Measurements from ENCODE around the gene COQ8A. TPM values are rescaled to one million over a fixed set of nuclear protein-coding genes. Genes with fewer than 3 reads are reported as not detected.

The COQ8A gene
- total RNA-seq, 1 donor, result 14.1 TPM

- H3K4me2 ChIP-seq (ENCODE audit: insufficient read depth, low read length), result no peak overlapping the region
- no peaks in the 10 kb centered on the region for H3K9me3 ChIP-seq (ENCODE audit: low read depth, low read length)
Measured at GRCh38 chr1:226989085-226989920, 49.2 kb downstream of the COQ8A start.

DNA sequence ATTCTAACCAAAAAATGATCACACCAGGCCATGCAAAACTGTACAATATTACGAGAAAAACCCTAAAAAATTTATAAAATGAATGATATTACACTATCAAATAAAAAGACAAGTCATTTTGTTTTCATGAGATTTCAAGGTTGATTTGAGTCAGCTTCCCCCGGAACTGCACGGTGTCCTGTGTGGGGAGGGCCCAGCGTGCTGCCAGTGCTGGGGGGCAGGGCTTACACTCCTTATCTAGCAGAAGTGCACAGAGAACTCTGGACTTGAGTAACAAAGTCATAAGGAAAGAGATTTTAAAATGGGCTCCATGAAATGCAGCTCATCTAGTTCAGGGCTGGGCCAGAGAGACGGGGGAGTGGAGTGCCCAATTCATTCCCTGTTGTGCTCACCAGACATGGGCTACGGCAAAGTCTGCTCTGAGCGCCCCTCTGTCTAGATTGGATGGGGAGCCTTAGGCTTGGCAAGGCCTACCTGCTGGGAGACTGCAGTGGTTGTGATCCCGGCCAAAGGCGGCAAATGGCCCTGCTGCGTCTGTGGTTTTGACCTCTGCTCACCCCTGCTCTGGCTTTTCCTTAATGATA lies 50.1 kb downstream of the COQ8A start:
- TF ChIP-seq, protein P1, sequence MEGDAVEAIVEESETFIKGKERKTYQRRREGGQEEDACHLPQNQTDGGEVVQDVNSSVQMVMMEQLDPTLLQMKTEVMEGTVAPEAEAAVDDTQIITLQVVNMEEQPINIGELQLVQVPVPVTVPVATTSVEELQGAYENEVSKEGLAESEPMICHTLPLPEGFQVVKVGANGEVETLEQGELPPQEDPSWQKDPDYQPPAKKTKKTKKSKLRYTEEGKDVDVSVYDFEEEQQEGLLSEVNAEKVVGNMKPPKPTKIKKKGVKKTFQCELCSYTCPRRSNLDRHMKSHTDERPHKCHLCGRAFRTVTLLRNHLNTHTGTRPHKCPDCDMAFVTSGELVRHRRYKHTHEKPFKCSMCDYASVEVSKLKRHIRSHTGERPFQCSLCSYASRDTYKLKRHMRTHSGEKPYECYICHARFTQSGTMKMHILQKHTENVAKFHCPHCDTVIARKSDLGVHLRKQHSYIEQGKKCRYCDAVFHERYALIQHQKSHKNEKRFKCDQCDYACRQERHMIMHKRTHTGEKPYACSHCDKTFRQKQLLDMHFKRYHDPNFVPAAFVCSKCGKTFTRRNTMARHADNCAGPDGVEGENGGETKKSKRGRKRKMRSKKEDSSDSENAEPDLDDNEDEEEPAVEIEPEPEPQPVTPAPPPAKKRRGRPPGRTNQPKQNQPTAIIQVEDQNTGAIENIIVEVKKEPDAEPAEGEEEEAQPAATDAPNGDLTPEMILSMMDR (IDR thresholded peaks at IDR 0.05; ENCODE audit: extremely low read depth, low read depth, low read length), result no peak
- H3K36me3 ChIP-seq (ENCODE audit: insufficient read depth, low read length), result peaks cover 10% of the 10 kb centered on the region
- no peak overlapping the region for H3K27ac ChIP-seq (ENCODE audit: low read depth, low read length)
- H3K79me2 ChIP-seq (ENCODE audit: insufficient read depth, low read length), result no peaks in the 10 kb centered on the region
- no peak overlapping the region for H2AFZ ChIP-seq (ENCODE audit: low read length)
- no peaks in the 10 kb centered on the region for H4K20me1 ChIP-seq (ENCODE audit: insufficient read depth, low read length)
- DNase-seq (ENCODE audit: insufficient read length, low spot score, missing footprints), result no peak
- no peak overlapping the region for H3K4me2 ChIP-seq (ENCODE audit: insufficient read depth, low read length)
- H3K9me3 ChIP-seq (ENCODE audit: low read depth, low read length), result no peaks in the 10 kb centered on the region
- H3K4me3 ChIP-seq (ENCODE audit: insufficient read depth, low read length), result no peak overlapping the region
- H3K4me1 ChIP-seq (ENCODE audit: insufficient read depth, low read length), result no peaks in the 10 kb centered on the region
- no peaks in the 10 kb centered on the region for H3K27me3 ChIP-seq (ENCODE audit: insufficient read depth, low read length)

More at GRCh38 chr1:226989085-226989920, 49.2 kb downstream of the COQ8A start:
- DNase-seq (ENCODE audit: insufficient read length, low spot score, missing footprints), result no peak
- H3K4me3 ChIP-seq (ENCODE audit: insufficient read depth, low read length), result no peak overlapping the region
- no peak overlapping the region for H3K27ac ChIP-seq (ENCODE audit: low read depth, low read length)
- H4K20me1 ChIP-seq (ENCODE audit: insufficient read depth, low read length), result no peaks in the 10 kb centered on the region
- H3K79me2 ChIP-seq (ENCODE audit: insufficient read depth, low read length), result no peaks in the 10 kb centered on the region
- TF ChIP-seq, protein P1 (IDR thresholded peaks at IDR 0.05; ENCODE audit: extremely low read depth, low read depth, low read length), result no peak
- H3K4me1 ChIP-seq (ENCODE audit: insufficient read depth, low read length), result no peaks in the 10 kb centered on the region
- H3K27me3 ChIP-seq (ENCODE audit: insufficient read depth, low read length), result no peaks in the 10 kb centered on the region
- no peak overlapping the region for H2AFZ ChIP-seq (ENCODE audit: low read length)
- H3K36me3 ChIP-seq (ENCODE audit: insufficient read depth, low read length), result peaks cover 10% of the 10 kb centered on the region

- H3K4me3 ChIP-seq (ENCODE audit: insufficient read depth, low read length), result no peak overlapping the region
- H3K4me1 ChIP-seq (ENCODE audit: insufficient read depth, low read length), result no peaks in the 10 kb centered on the region
- H3K79me2 ChIP-seq (ENCODE audit: insufficient read depth, low read length), result no peaks in the 10 kb centered on the region
- no peak overlapping the region for H3K27ac ChIP-seq (ENCODE audit: low read depth, low read length)
- H4K20me1 ChIP-seq (ENCODE audit: insufficient read depth, low read length), result no peaks in the 10 kb centered on the region
- H3K27me3 ChIP-seq (ENCODE audit: insufficient read depth, low read length), result no peaks in the 10 kb centered on the region
- peaks cover 10% of the 10 kb centered on the region for H3K36me3 ChIP-seq (ENCODE audit: insufficient read depth, low read length)
- H2AFZ ChIP-seq (ENCODE audit: low read length), result no peak overlapping the region
- DNase-seq (ENCODE audit: insufficient read length, low spot score, missing footprints), result no peak
- no peaks in the 10 kb centered on the region for H3K9me3 ChIP-seq (ENCODE audit: low read depth, low read length)
- no peak overlapping the region for H3K4me2 ChIP-seq (ENCODE audit: insufficient read depth, low read length)
- TF ChIP-seq, protein P1 (IDR thresholded peaks at IDR 0.05; ENCODE audit: extremely low read depth, low read depth, low read length), result no peak
Measured at GRCh38 chr1:226991920-226992319, 51.8 kb downstream of the COQ8A start.

Data from osteoblast (primary cell).